ENCODE results near the gene C19orf12. TPM values are rescaled to one million over a fixed set of nuclear protein-coding genes. Genes with fewer than 3 reads are reported as not detected.

Gene C19orf12
- total and polyA plus RNA-seq, 2 experiments from 2014 or later, result 11.4 to 17.2 TPM

DNA sequence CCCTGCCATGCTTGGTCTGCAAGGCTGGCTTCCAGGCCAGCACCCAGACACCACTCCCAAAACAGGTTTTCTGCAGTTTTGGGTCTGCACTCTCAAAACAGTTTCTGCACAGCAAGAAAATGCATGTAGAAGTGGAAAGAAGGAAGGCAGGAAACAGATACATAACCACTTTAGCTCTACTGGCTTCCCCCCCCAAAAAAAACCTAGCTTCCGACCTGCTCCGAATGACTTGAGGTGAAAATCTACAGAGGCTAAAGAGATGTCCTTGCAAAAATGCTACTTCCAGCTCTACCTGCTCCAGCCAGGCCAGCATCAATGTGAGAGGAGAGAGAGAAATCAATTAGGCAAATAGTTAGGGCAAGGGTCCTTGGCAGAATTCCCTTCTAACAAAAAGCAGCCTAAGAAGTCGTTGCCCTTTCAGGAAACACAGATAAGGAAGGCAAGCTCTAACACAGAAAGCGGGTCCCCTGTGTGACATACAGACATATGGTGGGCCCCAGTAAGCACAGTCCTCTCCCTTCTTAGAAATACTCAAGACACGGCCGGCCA is 3.4 kb downstream of the C19orf12 start:
- Histone ChIP-seq H2AFZ (no peak overlapping the region), H3K27ac (ENCODE audit: low read depth) (no peak overlapping the region), H3K36me3 (ENCODE audit: insufficient read depth) (no peaks in the 10 kb centered on the region), H3K4me3 (no peak overlapping the region), H3K4me1 (ENCODE audit: insufficient read depth) (peaks cover 25% of the 10 kb centered on the region), H4K20me1 (replicated peaks; ENCODE audit: insufficient read depth) (no peaks in the 10 kb centered on the region), H3F3A (replicated peaks; ENCODE audit: low read depth) (0 out of 2 replicates have a peak, but pooled peaks cover 8% of the 10 kb centered on the region), H3K79me2 (replicated peaks; ENCODE audit: insufficient read depth) (peaks cover 11% of the 10 kb centered on the region; the same call in 1 of the 2 replicates), H3K27me3 (ENCODE audit: insufficient read depth) (no peaks in the 10 kb centered on the region), H3K9me2 (ENCODE audit: insufficient read depth) (no peaks in the 10 kb centered on the region), H3K4me2 (no peak overlapping the region)
- Mint-ChIP-seq H3K36me3 (ENCODE audit: low read depth) (no peaks in the 10 kb centered on the region), H3K27ac (no peak overlapping the region), H3K9me3 (no peaks in the 10 kb centered on the region; the same call in 2 of the 3 replicates), H3K4me1 (peaks cover 26% of the 10 kb centered on the region), H3K4me3 (no peak overlapping the region), H3K27me3 (ENCODE audit: insufficient read depth, low read depth, poor library complexity) (peaks cover 9% of the 10 kb centered on the region)
- no peak for TF ChIP-seq EZH2 (IDR thresholded peaks at IDR 0.05; ENCODE audit: low read depth, unreplicated experiment)
- no peak for TF ChIP-seq NANOG (IDR thresholded peaks at IDR 0.05; ENCODE audit: borderline replicate concordance)
- TF ChIP-seq STAT1 (IDR thresholded peaks at IDR 0.05; ENCODE audit: unreplicated experiment), result no peak
- TF ChIP-seq, protein P1, sequence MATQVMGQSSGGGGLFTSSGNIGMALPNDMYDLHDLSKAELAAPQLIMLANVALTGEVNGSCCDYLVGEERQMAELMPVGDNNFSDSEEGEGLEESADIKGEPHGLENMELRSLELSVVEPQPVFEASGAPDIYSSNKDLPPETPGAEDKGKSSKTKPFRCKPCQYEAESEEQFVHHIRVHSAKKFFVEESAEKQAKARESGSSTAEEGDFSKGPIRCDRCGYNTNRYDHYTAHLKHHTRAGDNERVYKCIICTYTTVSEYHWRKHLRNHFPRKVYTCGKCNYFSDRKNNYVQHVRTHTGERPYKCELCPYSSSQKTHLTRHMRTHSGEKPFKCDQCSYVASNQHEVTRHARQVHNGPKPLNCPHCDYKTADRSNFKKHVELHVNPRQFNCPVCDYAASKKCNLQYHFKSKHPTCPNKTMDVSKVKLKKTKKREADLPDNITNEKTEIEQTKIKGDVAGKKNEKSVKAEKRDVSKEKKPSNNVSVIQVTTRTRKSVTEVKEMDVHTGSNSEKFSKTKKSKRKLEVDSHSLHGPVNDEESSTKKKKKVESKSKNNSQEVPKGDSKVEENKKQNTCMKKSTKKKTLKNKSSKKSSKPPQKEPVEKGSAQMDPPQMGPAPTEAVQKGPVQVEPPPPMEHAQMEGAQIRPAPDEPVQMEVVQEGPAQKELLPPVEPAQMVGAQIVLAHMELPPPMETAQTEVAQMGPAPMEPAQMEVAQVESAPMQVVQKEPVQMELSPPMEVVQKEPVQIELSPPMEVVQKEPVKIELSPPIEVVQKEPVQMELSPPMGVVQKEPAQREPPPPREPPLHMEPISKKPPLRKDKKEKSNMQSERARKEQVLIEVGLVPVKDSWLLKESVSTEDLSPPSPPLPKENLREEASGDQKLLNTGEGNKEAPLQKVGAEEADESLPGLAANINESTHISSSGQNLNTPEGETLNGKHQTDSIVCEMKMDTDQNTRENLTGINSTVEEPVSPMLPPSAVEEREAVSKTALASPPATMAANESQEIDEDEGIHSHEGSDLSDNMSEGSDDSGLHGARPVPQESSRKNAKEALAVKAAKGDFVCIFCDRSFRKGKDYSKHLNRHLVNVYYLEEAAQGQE (IDR thresholded peaks at IDR 0.05; ENCODE audit: unreplicated experiment), result no peak
- TF ChIP-seq JUNB (IDR thresholded peaks at IDR 0.05; ENCODE audit: unreplicated experiment), result no peak
- TF ChIP-seq, protein P2, sequence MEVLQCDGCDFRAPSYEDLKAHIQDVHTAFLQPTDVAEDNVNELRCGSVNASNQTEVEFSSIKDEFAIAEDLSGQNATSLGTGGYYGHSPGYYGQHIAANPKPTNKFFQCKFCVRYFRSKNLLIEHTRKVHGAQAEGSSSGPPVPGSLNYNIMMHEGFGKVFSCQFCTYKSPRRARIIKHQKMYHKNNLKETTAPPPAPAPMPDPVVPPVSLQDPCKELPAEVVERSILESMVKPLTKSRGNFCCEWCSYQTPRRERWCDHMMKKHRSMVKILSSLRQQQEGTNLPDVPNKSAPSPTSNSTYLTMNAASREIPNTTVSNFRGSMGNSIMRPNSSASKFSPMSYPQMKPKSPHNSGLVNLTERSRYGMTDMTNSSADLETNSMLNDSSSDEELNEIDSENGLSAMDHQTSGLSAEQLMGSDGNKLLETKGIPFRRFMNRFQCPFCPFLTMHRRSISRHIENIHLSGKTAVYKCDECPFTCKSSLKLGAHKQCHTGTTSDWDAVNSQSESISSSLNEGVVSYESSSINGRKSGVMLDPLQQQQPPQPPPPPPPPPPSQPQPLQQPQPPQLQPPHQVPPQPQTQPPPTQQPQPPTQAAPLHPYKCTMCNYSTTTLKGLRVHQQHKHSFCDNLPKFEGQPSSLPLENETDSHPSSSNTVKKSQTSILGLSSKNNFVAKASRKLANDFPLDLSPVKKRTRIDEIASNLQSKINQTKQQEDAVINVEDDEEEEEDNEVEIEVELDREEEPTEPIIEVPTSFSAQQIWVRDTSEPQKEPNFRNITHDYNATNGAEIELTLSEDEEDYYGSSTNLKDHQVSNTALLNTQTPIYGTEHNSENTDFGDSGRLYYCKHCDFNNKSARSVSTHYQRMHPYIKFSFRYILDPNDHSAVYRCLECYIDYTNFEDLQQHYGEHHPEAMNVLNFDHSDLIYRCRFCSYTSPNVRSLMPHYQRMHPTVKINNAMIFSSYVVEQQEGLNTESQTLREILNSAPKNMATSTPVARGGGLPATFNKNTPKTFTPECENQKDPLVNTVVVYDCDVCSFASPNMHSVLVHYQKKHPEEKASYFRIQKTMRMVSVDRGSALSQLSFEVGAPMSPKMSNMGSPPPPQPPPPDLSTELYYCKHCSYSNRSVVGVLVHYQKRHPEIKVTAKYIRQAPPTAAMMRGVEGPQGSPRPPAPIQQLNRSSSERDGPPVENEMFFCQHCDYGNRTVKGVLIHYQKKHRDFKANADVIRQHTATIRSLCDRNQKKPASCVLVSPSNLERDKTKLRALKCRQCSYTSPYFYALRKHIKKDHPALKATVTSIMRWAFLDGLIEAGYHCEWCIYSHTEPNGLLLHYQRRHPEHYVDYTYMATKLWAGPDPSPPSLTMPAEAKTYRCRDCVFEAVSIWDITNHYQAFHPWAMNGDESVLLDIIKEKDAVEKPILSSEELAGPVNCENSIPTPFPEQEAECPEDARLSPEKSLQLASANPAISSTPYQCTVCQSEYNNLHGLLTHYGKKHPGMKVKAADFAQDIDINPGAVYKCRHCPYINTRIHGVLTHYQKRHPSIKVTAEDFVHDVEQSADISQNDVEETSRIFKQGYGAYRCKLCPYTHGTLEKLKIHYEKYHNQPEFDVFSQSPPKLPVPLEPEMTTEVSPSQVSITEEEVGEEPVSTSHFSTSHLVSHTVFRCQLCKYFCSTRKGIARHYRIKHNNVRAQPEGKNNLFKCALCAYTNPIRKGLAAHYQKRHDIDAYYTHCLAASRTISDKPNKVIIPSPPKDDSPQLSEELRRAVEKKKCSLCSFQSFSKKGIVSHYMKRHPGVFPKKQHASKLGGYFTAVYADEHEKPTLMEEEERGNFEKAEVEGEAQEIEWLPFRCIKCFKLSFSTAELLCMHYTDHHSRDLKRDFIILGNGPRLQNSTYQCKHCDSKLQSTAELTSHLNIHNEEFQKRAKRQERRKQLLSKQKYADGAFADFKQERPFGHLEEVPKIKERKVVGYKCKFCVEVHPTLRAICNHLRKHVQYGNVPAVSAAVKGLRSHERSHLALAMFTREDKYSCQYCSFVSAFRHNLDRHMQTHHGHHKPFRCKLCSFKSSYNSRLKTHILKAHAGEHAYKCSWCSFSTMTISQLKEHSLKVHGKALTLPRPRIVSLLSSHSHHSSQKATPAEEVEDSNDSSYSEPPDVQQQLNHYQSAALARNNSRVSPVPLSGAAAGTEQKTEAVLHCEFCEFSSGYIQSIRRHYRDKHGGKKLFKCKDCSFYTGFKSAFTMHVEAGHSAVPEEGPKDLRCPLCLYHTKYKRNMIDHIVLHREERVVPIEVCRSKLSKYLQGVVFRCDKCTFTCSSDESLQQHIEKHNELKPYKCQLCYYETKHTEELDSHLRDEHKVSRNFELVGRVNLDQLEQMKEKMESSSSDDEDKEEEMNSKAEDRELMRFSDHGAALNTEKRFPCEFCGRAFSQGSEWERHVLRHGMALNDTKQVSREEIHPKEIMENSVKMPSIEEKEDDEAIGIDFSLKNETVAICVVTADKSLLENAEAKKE (CRISPR knock-in tag; IDR thresholded peaks at IDR 0.05), result no peak
- no peak for TF ChIP-seq EZH2phosphoT487 (IDR thresholded peaks at IDR 0.05; ENCODE audit: unreplicated experiment)
- TF ChIP-seq, protein P3, sequence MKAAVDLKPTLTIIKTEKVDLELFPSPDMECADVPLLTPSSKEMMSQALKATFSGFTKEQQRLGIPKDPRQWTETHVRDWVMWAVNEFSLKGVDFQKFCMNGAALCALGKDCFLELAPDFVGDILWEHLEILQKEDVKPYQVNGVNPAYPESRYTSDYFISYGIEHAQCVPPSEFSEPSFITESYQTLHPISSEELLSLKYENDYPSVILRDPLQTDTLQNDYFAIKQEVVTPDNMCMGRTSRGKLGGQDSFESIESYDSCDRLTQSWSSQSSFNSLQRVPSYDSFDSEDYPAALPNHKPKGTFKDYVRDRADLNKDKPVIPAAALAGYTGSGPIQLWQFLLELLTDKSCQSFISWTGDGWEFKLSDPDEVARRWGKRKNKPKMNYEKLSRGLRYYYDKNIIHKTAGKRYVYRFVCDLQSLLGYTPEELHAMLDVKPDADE (IDR thresholded peaks at IDR 0.05), result no peak
- no peak for TF ChIP-seq CREB1 (CRISPR knock-in tag; IDR thresholded peaks at IDR 0.05; ENCODE audit: low read depth)
- TF ChIP-seq, protein P4, sequence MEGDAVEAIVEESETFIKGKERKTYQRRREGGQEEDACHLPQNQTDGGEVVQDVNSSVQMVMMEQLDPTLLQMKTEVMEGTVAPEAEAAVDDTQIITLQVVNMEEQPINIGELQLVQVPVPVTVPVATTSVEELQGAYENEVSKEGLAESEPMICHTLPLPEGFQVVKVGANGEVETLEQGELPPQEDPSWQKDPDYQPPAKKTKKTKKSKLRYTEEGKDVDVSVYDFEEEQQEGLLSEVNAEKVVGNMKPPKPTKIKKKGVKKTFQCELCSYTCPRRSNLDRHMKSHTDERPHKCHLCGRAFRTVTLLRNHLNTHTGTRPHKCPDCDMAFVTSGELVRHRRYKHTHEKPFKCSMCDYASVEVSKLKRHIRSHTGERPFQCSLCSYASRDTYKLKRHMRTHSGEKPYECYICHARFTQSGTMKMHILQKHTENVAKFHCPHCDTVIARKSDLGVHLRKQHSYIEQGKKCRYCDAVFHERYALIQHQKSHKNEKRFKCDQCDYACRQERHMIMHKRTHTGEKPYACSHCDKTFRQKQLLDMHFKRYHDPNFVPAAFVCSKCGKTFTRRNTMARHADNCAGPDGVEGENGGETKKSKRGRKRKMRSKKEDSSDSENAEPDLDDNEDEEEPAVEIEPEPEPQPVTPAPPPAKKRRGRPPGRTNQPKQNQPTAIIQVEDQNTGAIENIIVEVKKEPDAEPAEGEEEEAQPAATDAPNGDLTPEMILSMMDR (conservative IDR thresholded peaks at IDR 0.05; ENCODE audit: low read depth in 2 of 2), result no peak
- TF ChIP-seq POLR2AphosphoS5 (IDR thresholded peaks at IDR 0.05; ENCODE audit: low read depth), result no peak
- TF ChIP-seq ZNF331 (CRISPR knock-in tag; IDR thresholded peaks at IDR 0.05; ENCODE audit: low read depth), result no peak
- no peak for TF ChIP-seq ZNF114 (CRISPR knock-in tag; IDR thresholded peaks at IDR 0.05)
- DNase-seq (ENCODE audit: low spot score) (no peak), ATAC-seq (no peak)
